Breast epithelium (tissue), 4 donors: ENCODE results near the gene HSD11B2. TPM values are rescaled to one million over a fixed set of nuclear protein-coding genes. Genes with fewer than 3 reads are reported as not detected.

ENCODE experiments used
- DNase-seq, 2 donors: peaks; one replicate each; pipeline ENCODE4 v3.0.0-alpha.2; 2019; ENCODE audit warnings: low spot score in 2 of 2
- H3K27ac ChIP-seq, 2 donors: fragments of 200-600 bp; sonication (generic) in 1 of 2; one replicate each; pipeline ENCODE4 v1.5.1; 2016 to 2019; ENCODE audit warnings: mild to moderate bottlenecking in 1 of 2
- H3K27me3 ChIP-seq, 2 donors: fragments of 200-600 bp; sonication (generic) in 1 of 2; one replicate each; pipeline versions ENCODE4 v1.5.1 to v1.6.0; 2017 to 2019; ENCODE audit warnings: control low read depth in 1 of 2, mild to moderate bottlenecking in 1 of 2
- H3K36me3 ChIP-seq: fragments of 200-600 bp; one replicate; pipeline ENCODE4 v1.5.1; 2019
- H3K4me1 ChIP-seq, 2 donors: fragments of 200-600 bp; sonication (generic); one replicate each; pipeline ENCODE4 v1.5.1; 2016 to 2019; ENCODE audit warnings: control low read depth in 1 of 2
- H3K4me3 ChIP-seq, 3 donors: fragments of 200-600 bp; sonication (generic); 1 replicate in 2 of 3; 2 replicates in 1 of 3; pipeline ENCODE4 v1.5.1; 2016 to 2019; ENCODE audit warnings: mild to moderate bottlenecking in 3 of 3, moderate library complexity in 2 of 3
- H3K9me3 ChIP-seq, 2 donors: fragments of 200-600 bp; sonication (generic) in 1 of 2; one replicate each; pipeline ENCODE4 v1.5.1; 2016 to 2019; ENCODE audit warnings: control low read depth in 1 of 2
- POLR2A ChIP-seq: fragments of 450-650 bp; IDR thresholded peaks from one replicate; pipeline ENCODE4 v1.6.1; 2016; ENCODE audit warnings: antibody characterized with exemption, mild to moderate bottlenecking, moderate library complexity
- POLR2AphosphoS5 ChIP-seq, 3 donors: sonication (generic); formaldehyde crosslinking; IDR thresholded peaks; one replicate each; pipeline ENCODE4 v1.6.1; 2017; ENCODE audit warnings: antibody characterized with exemption in 3 of 3
- intact Hi-C: fragments of 100-400 bp; cut with DNase I; formaldehyde crosslinking; loops from one replicate; pipeline ENCODE4 v1.15.1; 2023; ENCODE audit warnings: low total_unique reads
- total RNA-seq, 3 donors: library from RNA; depleted of rRNA; stranded (reverse); fragments of >200 nt; gene quantifications; one replicate each; pipeline ENCODE4 v1.1.0, GENCODE V29; 2016
- TF ChIP-seq, protein P1 (sequence below), 3 donors: fragments of 450-650 bp; IDR thresholded peaks; one replicate each; pipeline ENCODE4 v1.5.1; 2016 to 2017; ENCODE audit warnings: antibody characterized with exemption in 3 of 3, mild to moderate bottlenecking in 3 of 3, moderate library complexity in 3 of 3

Gene HSD11B2
- total RNA-seq, 3 donors from 2014 or later = 0.32 to 66.9 (median 10.2) TPM

- intact Hi-C loops = no loop called here
- Histone ChIP-seq H3K27me3 (no peaks in the 10 kb centered on the region), H3K36me3 (no peaks in the 10 kb centered on the region), H3K9me3 (no peaks in the 10 kb centered on the region), H3K4me3 (no peak overlapping the region), H3K27ac (peak overlapping the region in 1 of 2 donors; percentile 56), H3K4me1 (peaks cover 16 to 57% of the 10 kb centered on the region in 2 donors)
- TF ChIP-seq, protein P1, sequence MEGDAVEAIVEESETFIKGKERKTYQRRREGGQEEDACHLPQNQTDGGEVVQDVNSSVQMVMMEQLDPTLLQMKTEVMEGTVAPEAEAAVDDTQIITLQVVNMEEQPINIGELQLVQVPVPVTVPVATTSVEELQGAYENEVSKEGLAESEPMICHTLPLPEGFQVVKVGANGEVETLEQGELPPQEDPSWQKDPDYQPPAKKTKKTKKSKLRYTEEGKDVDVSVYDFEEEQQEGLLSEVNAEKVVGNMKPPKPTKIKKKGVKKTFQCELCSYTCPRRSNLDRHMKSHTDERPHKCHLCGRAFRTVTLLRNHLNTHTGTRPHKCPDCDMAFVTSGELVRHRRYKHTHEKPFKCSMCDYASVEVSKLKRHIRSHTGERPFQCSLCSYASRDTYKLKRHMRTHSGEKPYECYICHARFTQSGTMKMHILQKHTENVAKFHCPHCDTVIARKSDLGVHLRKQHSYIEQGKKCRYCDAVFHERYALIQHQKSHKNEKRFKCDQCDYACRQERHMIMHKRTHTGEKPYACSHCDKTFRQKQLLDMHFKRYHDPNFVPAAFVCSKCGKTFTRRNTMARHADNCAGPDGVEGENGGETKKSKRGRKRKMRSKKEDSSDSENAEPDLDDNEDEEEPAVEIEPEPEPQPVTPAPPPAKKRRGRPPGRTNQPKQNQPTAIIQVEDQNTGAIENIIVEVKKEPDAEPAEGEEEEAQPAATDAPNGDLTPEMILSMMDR (IDR thresholded peaks at IDR 0.05) = no peak
- TF ChIP-seq POLR2AphosphoS5 (IDR thresholded peaks at IDR 0.05) = no peak
- TF ChIP-seq POLR2A = no peak
- no peak for DNase-seq
Observed at GRCh38 chr16:67454852-67455251, 23.9 kb downstream of the HSD11B2 start.

GRCh38 chr16:67456391-67457081, 25.6 kb downstream of the HSD11B2 start:
- DNase-seq = peak in 1 of 2 donors; percentile 83
- H3K9me3 ChIP-seq = no peaks in the 10 kb centered on the region
- H3K4me1 ChIP-seq = peaks cover 32 to 64% of the 10 kb centered on the region in 2 donors
- no peaks in the 10 kb centered on the region for H3K36me3 ChIP-seq
- H3K27ac ChIP-seq = peak overlapping the region; percentile 92 to 94
- H3K27me3 ChIP-seq = no peaks in the 10 kb centered on the region
- TF ChIP-seq POLR2AphosphoS5 (IDR thresholded peaks at IDR 0.05) = peak in 1 of 3 donors; percentile 55
- TF ChIP-seq POLR2A = no peak
- TF ChIP-seq, protein P1 (IDR thresholded peaks at IDR 0.05) = peak; percentile 52 to 82 (median 61)
- intact Hi-C loops = no loop called here
- H3K4me3 ChIP-seq = no peak overlapping the region

GRCh38 chr16:67457611-67458010, 26.7 kb downstream of the HSD11B2 start:
- Histone ChIP-seq H3K36me3 (no peaks in the 10 kb centered on the region), H3K4me3 (no peak overlapping the region), H3K27ac (peak overlapping the region; percentile 92 to 94), H3K4me1 (peaks cover 38 to 65% of the 10 kb centered on the region in 2 donors), H3K9me3 (no peaks in the 10 kb centered on the region), H3K27me3 (no peaks in the 10 kb centered on the region)
- intact Hi-C loops = no loop called here
- TF ChIP-seq POLR2A (no peak), POLR2AphosphoS5 (IDR thresholded peaks at IDR 0.05) (no peak)
- TF ChIP-seq, protein P1 (IDR thresholded peaks at IDR 0.05) = no peak
- no peak for DNase-seq

GRCh38 chr16:67458121-67458641, 27.3 kb downstream of the HSD11B2 start:
- Histone ChIP-seq H3K36me3 (no peaks in the 10 kb centered on the region), H3K4me1 (peaks cover 38 to 71% of the 10 kb centered on the region in 2 donors), H3K27me3 (no peaks in the 10 kb centered on the region), H3K4me3 (no peak overlapping the region), H3K9me3 (no peaks in the 10 kb centered on the region), H3K27ac (peak overlapping the region; percentile 92 to 94)
- TF ChIP-seq POLR2A (no peak), POLR2AphosphoS5 (IDR thresholded peaks at IDR 0.05) (no peak)
- TF ChIP-seq, protein P1 (IDR thresholded peaks at IDR 0.05) = no peak
- intact Hi-C loops = no loop called here
- no peak for DNase-seq

DNA sequence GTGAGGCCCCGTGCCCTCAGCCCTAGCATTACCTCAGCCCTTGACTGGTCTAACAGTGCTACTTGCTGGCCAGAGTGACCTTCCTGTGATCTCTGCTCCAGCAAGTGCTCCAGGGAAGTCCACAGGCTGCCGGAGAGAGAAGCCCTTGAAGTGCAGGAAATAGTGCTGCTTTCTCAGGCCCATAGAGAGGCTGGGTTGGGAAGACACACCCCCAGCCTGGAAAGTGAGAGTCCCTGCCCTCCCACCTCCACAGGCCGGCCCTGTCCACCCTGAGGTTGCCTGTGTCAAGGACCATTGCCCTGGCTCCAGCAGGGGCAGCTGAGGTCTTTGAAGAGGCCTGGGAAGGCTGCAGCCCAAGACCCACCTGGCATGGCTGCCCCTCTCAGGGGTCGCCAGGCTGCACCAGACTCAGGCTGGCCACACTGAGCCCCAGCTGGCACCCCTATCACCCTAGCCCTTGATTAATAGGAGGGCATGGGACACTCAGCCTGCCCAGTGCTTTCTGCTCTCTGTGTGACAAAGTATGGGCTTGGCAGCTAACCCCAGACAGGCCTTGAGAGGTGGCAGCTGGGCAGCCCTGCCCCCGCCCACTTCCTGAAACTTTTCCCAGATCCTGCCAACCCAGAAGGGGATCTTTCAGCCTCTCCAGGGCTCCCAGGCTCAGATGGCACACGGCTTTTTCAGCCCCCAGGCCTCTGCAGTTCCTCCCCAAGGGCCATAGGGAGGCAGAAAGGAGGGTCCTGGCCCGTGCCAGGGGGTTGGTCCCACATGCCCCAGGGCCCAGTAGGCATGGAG, 28.3 kb downstream of the HSD11B2 start:
- H3K4me3 ChIP-seq = peak overlapping the region in 2 of 3 donors; percentile 17 to 23
- TF ChIP-seq POLR2A (no peak), POLR2AphosphoS5 (IDR thresholded peaks at IDR 0.05) (peak in 1 of 3 donors; percentile 26)
- TF ChIP-seq, protein P1 (IDR thresholded peaks at IDR 0.05) = no peak
- H3K27ac ChIP-seq = peak overlapping the region; percentile 92 to 94
- no peaks in the 10 kb centered on the region for H3K36me3 ChIP-seq
- peak; percentile 74 to 79 for DNase-seq
- H3K27me3 ChIP-seq = no peaks in the 10 kb centered on the region
- H3K4me1 ChIP-seq = peaks cover 38 to 77% of the 10 kb centered on the region in 2 donors
- intact Hi-C loops = no loop called here
- no peaks in the 10 kb centered on the region for H3K9me3 ChIP-seq
